ENCODE data around the gene TAS2R14.

Gene TAS2R14

DNA sequence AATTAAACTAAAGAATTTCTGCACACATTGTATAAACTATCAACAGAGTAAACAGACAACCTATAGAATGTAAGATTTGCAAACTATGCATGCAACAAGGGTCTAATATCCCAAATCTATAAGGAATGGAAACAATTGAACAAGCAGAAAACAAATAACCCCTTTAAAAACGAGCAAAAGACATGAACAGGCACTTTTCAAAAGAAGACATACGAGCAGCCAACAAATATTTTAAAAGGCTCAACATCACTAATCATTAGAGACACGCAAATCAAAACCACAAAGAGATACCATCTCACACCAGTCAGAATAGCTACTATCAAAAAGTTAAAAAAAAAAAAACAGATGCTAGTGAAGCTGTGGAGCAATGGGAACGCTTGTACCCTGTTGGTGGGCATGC, 34.4 kb downstream of the TAS2R14 start:
- H3K9ac ChIP-seq (ENCODE audit: low read length) = no peak overlapping the region
- no peaks in the 10 kb centered on the region for H3K36me3 ChIP-seq (ENCODE audit: control insufficient read depth, insufficient read depth, low read length, severe bottlenecking)
- peaks cover 27% of the 10 kb centered on the region for H3K9me3 ChIP-seq (ENCODE audit: control insufficient read depth, low read length)
- no peak overlapping the region for H3K4me3 ChIP-seq (ENCODE audit: low read length)
- H3K27me3 ChIP-seq (replicated peaks; ENCODE audit: control insufficient read depth, insufficient read depth, low read length) = no peaks in the 10 kb centered on the region
- no peak for DNase-seq (ENCODE audit: low read depth)
- H3K4me1 ChIP-seq (ENCODE audit: control insufficient read depth, insufficient read depth, low read length) = no peaks in the 10 kb centered on the region

DNA sequence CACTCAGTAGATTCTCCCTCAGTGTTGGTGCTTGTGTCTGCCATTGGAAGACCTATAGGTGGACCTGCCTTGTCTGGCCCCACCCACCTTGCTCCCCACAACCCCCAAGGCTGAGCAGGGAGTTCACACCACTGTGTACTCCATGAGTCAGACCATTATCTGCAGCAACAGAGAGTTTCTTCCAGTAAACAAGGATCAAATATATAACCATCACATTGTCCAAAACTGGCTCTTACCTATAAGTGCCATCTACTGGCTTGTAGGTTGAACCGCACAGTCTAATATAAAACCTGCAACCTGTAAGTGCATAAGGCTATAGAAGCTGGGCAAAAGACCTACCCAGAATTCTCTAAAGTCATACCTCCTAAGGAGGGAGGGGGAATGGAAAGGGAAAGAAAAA, 37.6 kb downstream of the TAS2R14 start:
- Histone ChIP-seq H3K27me3 (replicated peaks; ENCODE audit: control insufficient read depth, insufficient read depth, low read length) (no peaks in the 10 kb centered on the region), H3K9ac (ENCODE audit: low read length) (no peak overlapping the region), H3K9me3 (ENCODE audit: control insufficient read depth, low read length) (peaks cover 27% of the 10 kb centered on the region), H3K4me3 (ENCODE audit: low read length) (no peak overlapping the region), H3K4me1 (ENCODE audit: control insufficient read depth, insufficient read depth, low read length) (no peaks in the 10 kb centered on the region), H3K36me3 (ENCODE audit: control insufficient read depth, insufficient read depth, low read length, severe bottlenecking) (no peaks in the 10 kb centered on the region)
- DNase-seq (ENCODE audit: low read depth) = no peak

DNA sequence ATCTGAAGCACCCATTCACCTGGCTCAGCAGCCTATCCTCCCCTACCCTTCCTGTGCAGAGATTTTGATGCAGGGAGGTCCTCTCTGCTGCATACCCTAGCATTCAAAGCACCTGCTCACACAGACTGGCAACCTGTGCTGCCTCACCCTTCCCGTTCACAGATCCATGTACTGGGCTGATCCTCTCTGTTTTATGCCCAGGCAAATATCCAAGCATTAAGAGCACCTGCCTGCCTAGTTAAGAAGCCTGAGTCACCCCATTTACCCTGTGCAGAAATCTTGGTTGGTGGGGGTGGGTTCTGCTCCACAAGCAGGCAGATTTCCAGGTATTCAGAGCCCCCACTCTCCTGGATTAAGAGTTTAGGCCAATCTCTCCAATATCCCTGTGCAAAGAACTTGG, 38.1 kb downstream of the TAS2R14 start:
- peaks cover 27% of the 10 kb centered on the region for H3K9me3 ChIP-seq (ENCODE audit: control insufficient read depth, low read length)
- H3K4me1 ChIP-seq (ENCODE audit: control insufficient read depth, insufficient read depth, low read length) = no peaks in the 10 kb centered on the region
- DNase-seq (ENCODE audit: low read depth) = no peak

DNA sequence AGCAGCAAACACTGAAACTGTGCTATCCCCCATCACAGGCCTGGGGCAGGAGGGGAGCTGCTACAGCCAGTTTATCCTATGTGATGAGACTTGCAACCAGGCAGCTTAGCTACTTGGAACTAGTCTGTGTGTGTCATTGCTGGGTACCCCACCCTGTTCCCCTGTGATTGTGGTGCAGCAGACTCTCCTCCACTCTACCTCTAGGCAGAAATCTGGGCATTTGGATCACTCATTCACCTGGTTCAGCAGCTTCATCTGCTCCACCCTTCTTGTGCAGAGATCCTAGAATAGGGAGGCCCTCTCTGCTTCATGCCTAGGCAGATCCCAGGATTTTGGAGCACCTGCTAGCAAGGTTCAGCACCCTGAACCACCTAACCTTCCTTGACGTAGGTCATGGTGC, 38.5 kb downstream of the TAS2R14 start:
- DNase-seq (ENCODE audit: low read depth) = no peak
- peaks cover 27% of the 10 kb centered on the region for H3K9me3 ChIP-seq (ENCODE audit: control insufficient read depth, low read length)
- no peaks in the 10 kb centered on the region for H3K4me1 ChIP-seq (ENCODE audit: control insufficient read depth, insufficient read depth, low read length)
- H3K9ac ChIP-seq (ENCODE audit: low read length) = no peak overlapping the region
- no peaks in the 10 kb centered on the region for H3K36me3 ChIP-seq (ENCODE audit: control insufficient read depth, insufficient read depth, low read length, severe bottlenecking)
- no peak overlapping the region for H3K4me3 ChIP-seq (ENCODE audit: low read length)
- no peaks in the 10 kb centered on the region for H3K27me3 ChIP-seq (replicated peaks; ENCODE audit: control insufficient read depth, insufficient read depth, low read length)

More for the DNA sequence above, 38.1 kb downstream of the TAS2R14 start:
- Histone ChIP-seq H3K9ac (ENCODE audit: low read length) (no peak overlapping the region), H3K36me3 (ENCODE audit: control insufficient read depth, insufficient read depth, low read length, severe bottlenecking) (no peaks in the 10 kb centered on the region), H3K27me3 (replicated peaks; ENCODE audit: control insufficient read depth, insufficient read depth, low read length) (no peaks in the 10 kb centered on the region), H3K4me3 (ENCODE audit: low read length) (no peak overlapping the region)

DNA sequence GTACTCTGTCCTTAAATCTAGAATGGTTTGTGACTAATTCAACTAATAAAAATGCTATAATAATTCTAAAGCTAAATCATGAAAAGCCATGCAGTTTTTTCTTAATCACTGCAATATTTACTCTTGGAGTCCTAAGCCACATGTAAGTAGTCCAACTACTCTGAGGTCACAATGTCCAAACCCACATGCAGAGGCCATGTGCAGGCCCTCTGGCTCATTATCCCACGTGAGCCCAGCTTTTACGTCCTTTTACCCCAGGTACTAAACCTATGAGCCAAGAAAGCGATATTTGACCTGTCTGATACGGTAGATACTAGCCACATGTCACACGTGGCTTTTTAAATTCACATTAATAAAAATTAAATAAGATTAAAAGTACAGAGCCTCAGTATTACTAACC, 42.2 kb downstream of the TAS2R14 start:
- H3K36me3 ChIP-seq (ENCODE audit: control insufficient read depth, insufficient read depth, low read length, severe bottlenecking) = no peaks in the 10 kb centered on the region
- no peak overlapping the region for H3K4me3 ChIP-seq (ENCODE audit: low read length)
- no peaks in the 10 kb centered on the region for H3K4me1 ChIP-seq (ENCODE audit: control insufficient read depth, insufficient read depth, low read length)
- no peaks in the 10 kb centered on the region for H3K9me3 ChIP-seq (ENCODE audit: control insufficient read depth, low read length)
- H3K27me3 ChIP-seq (replicated peaks; ENCODE audit: control insufficient read depth, insufficient read depth, low read length) = no peaks in the 10 kb centered on the region
- DNase-seq (ENCODE audit: low read depth) = no peak
- no peak overlapping the region for H3K9ac ChIP-seq (ENCODE audit: low read length)

DNA sequence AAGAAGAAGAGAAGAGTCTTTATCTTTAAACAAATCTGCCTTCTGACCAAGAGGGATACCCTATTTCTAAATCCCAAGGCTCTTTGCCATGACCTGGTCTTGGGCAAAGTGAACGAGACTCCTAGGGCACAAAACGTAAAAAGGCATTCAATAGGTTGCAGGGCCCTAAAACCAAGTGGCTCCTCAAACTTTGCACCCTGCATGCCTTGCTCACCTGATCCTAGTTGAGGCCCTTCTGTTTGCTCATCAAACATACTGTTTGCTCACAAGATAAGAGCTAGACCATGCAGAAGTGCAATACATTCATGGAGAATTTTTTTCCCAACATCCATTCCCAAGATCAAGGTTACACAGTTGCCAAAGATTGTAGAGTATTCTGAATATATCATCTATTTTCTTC, 47.1 kb downstream of the TAS2R14 start:
- H3K9me3 ChIP-seq (ENCODE audit: control insufficient read depth, low read length) = no peaks in the 10 kb centered on the region
- no peaks in the 10 kb centered on the region for H3K36me3 ChIP-seq (ENCODE audit: control insufficient read depth, insufficient read depth, low read length, severe bottlenecking)
- H3K4me3 ChIP-seq (ENCODE audit: low read length) = no peak overlapping the region
- H3K27me3 ChIP-seq (replicated peaks; ENCODE audit: control insufficient read depth, insufficient read depth, low read length) = no peaks in the 10 kb centered on the region
- no peak overlapping the region for H3K9ac ChIP-seq (ENCODE audit: low read length)
- H3K4me1 ChIP-seq (ENCODE audit: control insufficient read depth, insufficient read depth, low read length) = no peaks in the 10 kb centered on the region
- no peak for DNase-seq (ENCODE audit: low read depth)

DNA sequence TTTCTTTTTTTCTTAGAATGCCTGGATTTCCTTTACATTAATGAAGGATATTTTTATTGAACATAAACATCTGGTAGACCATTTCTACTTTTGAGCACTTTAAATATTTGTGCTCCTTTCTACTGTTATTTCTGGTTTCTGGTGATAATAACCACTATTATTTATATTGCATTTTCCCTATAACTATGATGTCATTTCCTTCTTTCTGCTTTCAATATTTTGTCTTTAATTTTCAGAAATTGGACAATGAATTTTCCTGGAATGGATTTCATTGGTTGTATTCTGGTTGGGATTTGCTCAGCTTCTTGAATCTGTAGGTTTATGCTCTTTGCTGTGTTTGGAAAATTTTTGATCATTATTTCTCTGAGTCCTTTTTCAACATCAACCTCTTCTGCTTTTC, 49.8 kb downstream of the TAS2R14 start:
- no peaks in the 10 kb centered on the region for H3K36me3 ChIP-seq (ENCODE audit: control insufficient read depth, insufficient read depth, low read length, severe bottlenecking)
- H3K4me1 ChIP-seq (ENCODE audit: control insufficient read depth, insufficient read depth, low read length) = no peaks in the 10 kb centered on the region
- no peak for DNase-seq (ENCODE audit: low read depth)
- no peaks in the 10 kb centered on the region for H3K9me3 ChIP-seq (ENCODE audit: control insufficient read depth, low read length)
- H3K9ac ChIP-seq (ENCODE audit: low read length) = no peak overlapping the region
- no peak overlapping the region for H3K4me3 ChIP-seq (ENCODE audit: low read length)
- H3K27me3 ChIP-seq (replicated peaks; ENCODE audit: control insufficient read depth, insufficient read depth, low read length) = no peaks in the 10 kb centered on the region
